OCI-LY1 (cell line): ENCODE measurements around the gene LITAF.

Experiments
- CTCF ChIP-seq: fragments of 200-600 bp; sonication (generic), shearing (Covaris generic); IDR thresholded peaks from 2 replicates; pipeline ENCODE4 v1.5.1; 2017; ENCODE audit warnings: mild to moderate bottlenecking, antibody characterized with exemption, low read length, moderate library complexity, mixed read lengths
- EZH2 ChIP-seq: fragments of 200-600 bp; sonication (generic), shearing (Covaris generic); IDR thresholded peaks from 2 replicates; pipeline ENCODE4 v1.8.0; 2017; ENCODE audit warnings: borderline replicate concordance, mixed run types, mild to moderate bottlenecking, antibody characterized with exemption, low read length, moderate library complexity, mixed read lengths

- no peak for TF ChIP-seq CTCF
- TF ChIP-seq EZH2: no peak
Measured at GRCh38 chr16:11603331-11603750, 16.6 kb upstream of the LITAF start.
